NB4 (cell line): Measurements from ENCODE around the gene RGPD8.

Source experiments
- DNase-seq: peaks from one replicate; pipeline ENCODE4 v3.0.0; 2010; ENCODE audit warnings: low read depth
- H3K4me3 ChIP-seq: one replicate; pipeline ENCODE4 v1.5.1; 2011; ENCODE audit warnings: mild to moderate bottlenecking, low read depth, low read length, moderate library complexity
- CTCF ChIP-seq: IDR thresholded peaks from one replicate; pipeline ENCODE4 v1.5.1; 2012; ENCODE audit warnings: low read depth, low read length
- MAX ChIP-seq: IDR thresholded peaks from 2 replicates; pipeline ENCODE4 v1.6.1; 2011; ENCODE audit warnings: low read depth, low read length
- MYC ChIP-seq: IDR thresholded peaks from 2 replicates; pipeline ENCODE4 v1.6.1; 2011; ENCODE audit warnings: low read depth, low read length
- POLR2A ChIP-seq: IDR thresholded peaks from 2 replicates; pipeline ENCODE4 v1.6.1; 2011; ENCODE audit warnings: mild to moderate bottlenecking; ENCODE audit not compliant: insufficient read length; ENCODE audit errors: extremely low read depth

RGPD8 gene

GRCh38 chr2:112345030-112346027, 88.1 kb downstream of the RGPD8 start:
- DNase-seq = no peak
- no peak overlapping the region for H3K4me3 ChIP-seq
- no peak for TF ChIP-seq MAX
- TF ChIP-seq POLR2A = no peak
- TF ChIP-seq CTCF = no peak
- TF ChIP-seq MYC = no peak

- no peak for TF ChIP-seq MYC
- DNase-seq = no peak
- no peak overlapping the region for H3K4me3 ChIP-seq
Measured at GRCh38 chr2:112343827-112344585, 89.4 kb downstream of the RGPD8 start.

GRCh38 chr2:112342067-112342550, 91.3 kb downstream of the RGPD8 start:
- no peak overlapping the region for H3K4me3 ChIP-seq
- DNase-seq = no peak
- no peak for TF ChIP-seq POLR2A
- no peak for TF ChIP-seq MAX
- no peak for TF ChIP-seq CTCF
- TF ChIP-seq MYC = no peak

GRCh38 chr2:112340475-112341267, 92.8 kb downstream of the RGPD8 start:
- DNase-seq = no peak
- H3K4me3 ChIP-seq = no peak overlapping the region
- TF ChIP-seq POLR2A = no peak
- TF ChIP-seq MYC = no peak
- no peak for TF ChIP-seq MAX

GRCh38 chr2:112339986-112340385, 93.5 kb downstream of the RGPD8 start:
- no peak overlapping the region for H3K4me3 ChIP-seq
- DNase-seq = no peak
- TF ChIP-seq MYC = no peak
- no peak for TF ChIP-seq CTCF
- no peak for TF ChIP-seq MAX
- TF ChIP-seq POLR2A = no peak

GRCh38 chr2:112335600-112335999, 97.8 kb downstream of the RGPD8 start:
- no peak for DNase-seq
- H3K4me3 ChIP-seq = no peak overlapping the region
- TF ChIP-seq MAX (no peak), MYC (no peak), POLR2A (no peak), CTCF (no peak)
